ENCODE results near the gene IDUA. TPM values are rescaled to one million over a fixed set of nuclear protein-coding genes. Genes with fewer than 3 reads are reported as not detected.

The IDUA gene
- polyA plus RNA-seq, 3 donors, result 6.4 to 64.4 (median 8.5) TPM

GRCh38 chr4:989722-990471 is 3.1 kb downstream of the IDUA start:
- Histone ChIP-seq H3K4me2 (replicated peaks; ENCODE audit: extremely low read depth, low read length, poor library complexity, severe bottlenecking) (no peak overlapping the region), H3K79me2 (ENCODE audit: insufficient read depth, low read length) (no peaks in the 10 kb centered on the region), H3K4me3 (replicated peaks in 1 of 3; ENCODE audit: low read depth in 2 of 3, low read length in 3 of 3) (no peak overlapping the region), H4K20me1 (ENCODE audit: insufficient read depth, low read length) (peaks cover 22% of the 10 kb centered on the region), H3K4me1 (ENCODE audit: control insufficient read depth in 1 of 2, insufficient read depth in 2 of 2, low read length in 2 of 2) (peaks cover 25 to 32% of the 10 kb centered on the region in 2 donors), H2AFZ (ENCODE audit: insufficient read depth, low read depth, low read length, poor library complexity, severe bottlenecking) (no peak overlapping the region), H3K36me3 (replicated peaks in 1 of 2; ENCODE audit: control insufficient read depth in 1 of 2, insufficient read depth in 2 of 2, low read length in 2 of 2) (peaks cover 13 to 14% of the 10 kb centered on the region in 2 donors), H3K9ac (ENCODE audit: insufficient read depth, low read length, poor library complexity, severe bottlenecking) (no peak overlapping the region), H3K9me3 (replicated peaks in 1 of 2; ENCODE audit: control insufficient read depth in 1 of 2, insufficient read depth in 1 of 2, low read length in 2 of 2) (no peaks in the 10 kb centered on the region), H3K27ac (ENCODE audit: low read depth in 1 of 2, low read length in 2 of 2) (no peak overlapping the region), H3K27me3 (ENCODE audit: control insufficient read depth in 2 of 2, insufficient read depth in 2 of 2, low read length in 2 of 2) (no peaks in the 10 kb centered on the region)
- 98% methylated on average over 56 of the region's 58 CpGs for WGBS (ENCODE audit: insufficient coverage)
- Mint-ChIP-seq H3K27ac (no peak overlapping the region), H3K9me3 (no peaks in the 10 kb centered on the region), H3K4me3 (no peak overlapping the region), H3K27me3 (ENCODE audit: low read depth in 3 of 3) (peaks cover 0 to 5% (median 1%) of the 10 kb centered on the region in 3 donors), H3K36me3 (peaks cover 7 to 20% of the 10 kb centered on the region in 2 donors), H3K4me1 (peaks cover 21% of the 10 kb centered on the region)
- intact Hi-C loops (cut with micrococcal nuclease), result no loop called here
- TF ChIP-seq CTCF (IDR thresholded peaks at IDR 0.05), result no peak
- DNase-seq, result no peak

GRCh38 chr4:990746-991367 is 4.0 kb downstream of the IDUA start:
- intact Hi-C loops (cut with micrococcal nuclease), result no loop called here
- no peaks in the 10 kb centered on the region for H3K9me3 Mint-ChIP-seq
- Histone ChIP-seq H2AFZ (ENCODE audit: insufficient read depth, low read depth, low read length, poor library complexity, severe bottlenecking) (no peak overlapping the region), H4K20me1 (ENCODE audit: insufficient read depth, low read length) (peaks cover 22% of the 10 kb centered on the region), H3K4me3 (replicated peaks in 1 of 3; ENCODE audit: low read depth in 2 of 3, low read length in 3 of 3) (no peak overlapping the region), H3K9me3 (replicated peaks in 1 of 2; ENCODE audit: control insufficient read depth in 1 of 2, insufficient read depth in 1 of 2, low read length in 2 of 2) (no peaks in the 10 kb centered on the region), H3K9ac (ENCODE audit: insufficient read depth, low read length, poor library complexity, severe bottlenecking) (no peak overlapping the region), H3K27ac (ENCODE audit: low read depth in 1 of 2, low read length in 2 of 2) (no peak overlapping the region), H3K79me2 (ENCODE audit: insufficient read depth, low read length) (no peaks in the 10 kb centered on the region), H3K4me2 (replicated peaks; ENCODE audit: extremely low read depth, low read length, poor library complexity, severe bottlenecking) (no peak overlapping the region), H3K27me3 (ENCODE audit: control insufficient read depth in 2 of 2, insufficient read depth in 2 of 2, low read length in 2 of 2) (peaks cover 0 to 5% of the 10 kb centered on the region in 2 donors), H3K4me1 (ENCODE audit: control insufficient read depth in 1 of 2, insufficient read depth in 2 of 2, low read length in 2 of 2) (peaks cover 19 to 23% of the 10 kb centered on the region in 2 donors), H3K36me3 (replicated peaks in 1 of 2; ENCODE audit: control insufficient read depth in 1 of 2, insufficient read depth in 2 of 2, low read length in 2 of 2) (peaks cover 13 to 14% of the 10 kb centered on the region in 2 donors)
- peaks cover 14% of the 10 kb centered on the region for H3K4me1 Mint-ChIP-seq
- TF ChIP-seq CTCF (IDR thresholded peaks at IDR 0.05), result no peak
- no peak overlapping the region for H3K4me3 Mint-ChIP-seq
- H3K27me3 Mint-ChIP-seq (ENCODE audit: low read depth in 3 of 3), result peaks cover 5 to 9% (median 7%) of the 10 kb centered on the region in 3 donors
- peaks cover 7 to 20% of the 10 kb centered on the region in 2 donors for H3K36me3 Mint-ChIP-seq
- no peak for DNase-seq
- 94% methylated on average over 21 of the region's 26 CpGs for WGBS (ENCODE audit: insufficient coverage)
- no peak overlapping the region for H3K27ac Mint-ChIP-seq
